AG08396 (cell line): Measurements from ENCODE around the gene MFAP3.

Experiments
- DNase-seq: peaks from one replicate; pipeline ENCODE4 v3.0.0; 2012; ENCODE audit warnings: low spot score, mixed read lengths

Gene MFAP3

GRCh38 chr5:154092356-154093141 lies 53.8 kb downstream of the MFAP3 start:
- peak; percentile 20 for DNase-seq

DNA sequence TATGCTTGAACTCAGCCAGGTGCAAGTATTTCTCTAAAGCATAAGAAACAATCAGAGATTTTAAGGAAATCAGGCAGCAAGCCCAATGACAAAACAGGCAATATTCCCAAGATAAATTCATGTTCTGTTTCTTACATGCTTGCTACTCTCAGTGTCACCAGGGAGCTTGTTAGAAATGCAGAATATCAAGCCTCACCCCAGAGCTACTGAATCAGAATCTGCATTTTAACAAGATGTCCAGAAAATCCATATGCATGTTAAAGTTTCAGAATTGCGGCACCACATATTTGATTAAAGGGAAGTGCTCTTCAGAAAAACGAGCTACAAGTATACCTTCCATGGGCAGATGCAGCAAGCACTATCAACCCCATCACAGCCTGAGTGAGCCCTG lies 54.4 kb downstream of the MFAP3 start:
- no peak for DNase-seq

DNA sequence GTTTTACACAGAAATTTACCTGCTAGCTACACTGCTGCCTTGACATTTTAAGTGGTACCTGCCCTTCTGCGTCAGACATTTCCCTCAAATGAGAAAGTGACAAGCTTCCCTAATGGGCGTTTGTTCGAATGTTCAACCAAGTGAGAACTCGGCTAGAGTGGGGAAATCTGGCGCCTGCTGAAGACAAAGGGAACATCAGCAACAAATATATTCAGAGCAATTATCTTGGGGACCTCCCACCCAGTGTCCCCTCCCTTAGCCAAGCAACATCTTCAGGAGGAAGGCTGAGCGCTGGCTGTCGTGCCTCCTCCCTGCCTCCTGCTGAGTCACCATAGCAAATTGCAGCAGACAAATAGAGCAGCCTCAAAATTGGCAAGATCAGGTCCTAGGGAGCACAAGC lies 57.1 kb downstream of the MFAP3 start:
- no peak for DNase-seq

DNA sequence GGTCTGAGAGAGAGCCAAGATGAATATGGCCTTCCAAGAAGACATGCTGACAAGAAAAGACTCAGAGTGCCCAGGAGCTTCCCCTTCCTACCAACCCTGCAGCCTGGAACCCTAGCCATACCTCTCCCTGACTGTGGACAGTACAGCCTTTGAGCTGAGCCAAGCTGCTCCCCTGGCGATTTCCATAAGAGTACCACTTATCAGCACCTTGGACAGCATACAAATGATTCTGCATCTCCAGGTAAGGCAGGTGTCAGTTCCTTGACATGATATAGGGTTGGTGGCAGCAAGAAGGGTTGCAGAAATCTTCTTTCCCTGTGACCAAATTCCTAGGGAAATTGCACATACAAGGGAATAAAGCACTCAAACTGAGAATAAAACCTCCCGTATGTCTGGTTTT lies 58.3 kb downstream of the MFAP3 start:
- DNase-seq, result no peak

- no peak for DNase-seq
Observed at GRCh38 chr5:154098465-154098864, 59.7 kb downstream of the MFAP3 start.

DNA sequence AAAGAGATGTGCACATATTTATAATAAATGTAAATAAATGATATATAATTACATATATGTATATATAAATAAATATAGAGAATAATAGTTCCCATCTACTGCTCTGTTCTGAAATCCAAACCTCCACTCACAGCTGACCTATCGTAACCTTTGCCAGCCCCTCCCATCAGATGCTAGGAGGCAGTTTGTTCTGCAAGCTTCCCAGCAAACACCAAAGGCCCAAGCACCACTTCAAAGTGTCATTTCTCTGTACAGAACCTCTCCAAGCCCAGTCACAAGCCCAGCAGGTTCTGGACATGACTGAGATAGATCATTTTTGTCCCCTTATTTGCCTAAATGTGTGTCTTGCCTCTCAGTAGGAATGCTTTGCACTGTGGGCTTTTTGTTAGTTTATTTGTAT lies 62.4 kb downstream of the MFAP3 start:
- no peak for DNase-seq

DNA sequence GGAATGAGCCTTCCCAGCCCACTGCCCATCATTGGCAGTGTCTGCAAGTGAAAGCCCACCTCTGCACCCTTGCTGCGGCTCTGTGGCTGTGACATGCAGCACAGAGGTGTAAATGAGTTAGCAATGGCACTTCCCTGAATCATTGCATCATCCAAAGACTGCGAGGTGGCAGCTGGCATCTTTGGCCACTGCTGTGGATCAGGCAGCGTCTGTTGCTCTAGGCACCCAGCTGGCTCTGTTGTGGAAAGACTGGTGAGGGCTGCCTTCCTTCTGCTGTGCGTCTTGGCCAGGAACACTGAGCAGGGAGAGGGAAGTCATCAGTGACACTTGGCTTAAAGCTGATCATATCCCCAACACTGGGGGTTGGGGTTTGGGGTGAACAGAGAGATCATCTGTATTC lies 64.5 kb downstream of the MFAP3 start:
- DNase-seq, result no peak
